Neutrophil (primary cell): ENCODE data around the gene MEGF6.

Experiments used
- H3K27ac ChIP-seq: fragments of 200-600 bp; sonication (generic); 2 replicates; pipeline ENCODE4 v1.5.1; 2016; ENCODE audit warnings: mild to moderate bottlenecking, moderate library complexity
- H3K27me3 ChIP-seq: fragments of 200-600 bp; sonication (generic); 2 replicates; pipeline ENCODE4 v1.6.0; 2016; ENCODE audit warnings: mild to moderate bottlenecking
- H3K36me3 ChIP-seq: fragments of 200-600 bp; sonication (generic); 2 replicates; pipeline ENCODE4 v1.5.1; 2017
- H3K4me1 ChIP-seq, 2 experiments: fragments of 200-600 bp in 1 of 2; sonication (generic) in 1 of 2; 1 replicate in 1 of 2; 2 replicates in 1 of 2; pipeline versions ENCODE4 v1.5.1 to v1.6.1; 2013 to 2016; ENCODE audit warnings: low read depth in 1 of 2, low read length in 1 of 2, mild to moderate bottlenecking in 1 of 2, moderate library complexity in 1 of 2; ENCODE audit not compliant: control insufficient read depth in 1 of 2, insufficient read depth in 1 of 2
- H3K4me3 ChIP-seq, 2 experiments: fragments of 200-600 bp in 1 of 2; sonication (generic) in 1 of 2; 1 replicate in 1 of 2; 2 replicates in 1 of 2; pipeline ENCODE4 v1.5.1; 2013 to 2016; ENCODE audit warnings: low read depth in 1 of 2, low read length in 1 of 2, mild to moderate bottlenecking in 1 of 2, moderate library complexity in 1 of 2
- H3K9me3 ChIP-seq: fragments of 200-600 bp; sonication (generic); 2 replicates; pipeline ENCODE4 v1.5.1; 2016
- TF ChIP-seq, protein P1 (sequence below): fragments of 200-600 bp; sonication (generic); IDR thresholded peaks from 2 replicates; pipeline ENCODE4 v1.5.1; 2016; ENCODE audit warnings: antibody characterized with exemption

MEGF6 gene

GRCh38 chr1:3502641-3503524, 108.4 kb downstream of the MEGF6 start:
- Histone ChIP-seq H3K27me3 (no peaks in the 10 kb centered on the region), H3K36me3 (peaks cover 85% of the 10 kb centered on the region), H3K9me3 (no peaks in the 10 kb centered on the region), H3K4me3 (no peak overlapping the region), H3K4me1 (no peaks in the 10 kb centered on the region), H3K27ac (no peak overlapping the region)
- TF ChIP-seq, protein P1, sequence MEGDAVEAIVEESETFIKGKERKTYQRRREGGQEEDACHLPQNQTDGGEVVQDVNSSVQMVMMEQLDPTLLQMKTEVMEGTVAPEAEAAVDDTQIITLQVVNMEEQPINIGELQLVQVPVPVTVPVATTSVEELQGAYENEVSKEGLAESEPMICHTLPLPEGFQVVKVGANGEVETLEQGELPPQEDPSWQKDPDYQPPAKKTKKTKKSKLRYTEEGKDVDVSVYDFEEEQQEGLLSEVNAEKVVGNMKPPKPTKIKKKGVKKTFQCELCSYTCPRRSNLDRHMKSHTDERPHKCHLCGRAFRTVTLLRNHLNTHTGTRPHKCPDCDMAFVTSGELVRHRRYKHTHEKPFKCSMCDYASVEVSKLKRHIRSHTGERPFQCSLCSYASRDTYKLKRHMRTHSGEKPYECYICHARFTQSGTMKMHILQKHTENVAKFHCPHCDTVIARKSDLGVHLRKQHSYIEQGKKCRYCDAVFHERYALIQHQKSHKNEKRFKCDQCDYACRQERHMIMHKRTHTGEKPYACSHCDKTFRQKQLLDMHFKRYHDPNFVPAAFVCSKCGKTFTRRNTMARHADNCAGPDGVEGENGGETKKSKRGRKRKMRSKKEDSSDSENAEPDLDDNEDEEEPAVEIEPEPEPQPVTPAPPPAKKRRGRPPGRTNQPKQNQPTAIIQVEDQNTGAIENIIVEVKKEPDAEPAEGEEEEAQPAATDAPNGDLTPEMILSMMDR, result no peak

DNA sequence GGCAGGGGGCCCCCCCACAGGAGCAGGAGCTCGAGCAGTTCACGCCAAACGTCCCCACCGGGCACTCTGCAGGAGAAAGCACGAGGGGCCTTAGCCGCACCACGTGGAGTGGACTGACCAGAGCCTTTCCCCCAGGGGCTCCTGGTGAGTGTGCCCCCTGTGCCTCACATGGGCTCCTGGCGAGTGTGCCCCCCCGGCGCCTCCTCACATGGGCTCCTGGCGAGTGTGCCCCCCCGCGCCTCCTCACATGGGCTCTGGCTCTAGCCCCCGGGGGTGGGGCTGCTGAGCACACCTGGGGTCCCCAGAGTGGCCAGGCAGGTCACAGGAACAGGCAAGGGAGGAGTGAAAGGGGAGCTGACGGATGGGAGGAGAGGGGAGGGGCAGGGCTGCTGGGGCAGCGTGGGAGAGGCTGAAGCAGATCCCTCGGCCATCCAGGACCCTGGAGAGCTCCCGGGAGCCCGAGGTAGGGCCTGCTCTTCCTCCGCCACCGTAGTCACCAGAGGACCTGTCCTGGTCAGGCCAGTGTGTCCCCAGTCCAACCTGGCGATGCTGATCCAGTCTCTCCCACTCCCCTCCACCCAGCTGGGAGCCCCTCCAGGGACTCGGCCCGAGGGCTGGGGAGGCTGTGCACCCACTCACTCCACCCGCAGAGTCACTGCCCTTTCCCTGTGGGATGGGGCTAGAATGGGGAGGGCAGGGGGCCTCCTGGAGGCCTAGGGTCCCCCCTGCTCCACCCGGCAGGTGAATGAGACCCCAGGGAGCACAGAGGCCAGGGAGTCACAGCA, 109.3 kb downstream of the MEGF6 start:
- Histone ChIP-seq H3K27me3 (no peaks in the 10 kb centered on the region), H3K4me1 (no peaks in the 10 kb centered on the region), H3K4me3 (no peak overlapping the region), H3K9me3 (no peaks in the 10 kb centered on the region), H3K36me3 (peaks cover 85% of the 10 kb centered on the region), H3K27ac (no peak overlapping the region)
- TF ChIP-seq, protein P1, result no peak

- Histone ChIP-seq H3K4me1 (no peaks in the 10 kb centered on the region), H3K27ac (no peak overlapping the region), H3K4me3 (no peak overlapping the region), H3K36me3 (peaks cover 85% of the 10 kb centered on the region), H3K27me3 (no peaks in the 10 kb centered on the region), H3K9me3 (no peaks in the 10 kb centered on the region)
- TF ChIP-seq, protein P1, result no peak
Observed at GRCh38 chr1:3501437-3501836, 109.9 kb downstream of the MEGF6 start.

DNA sequence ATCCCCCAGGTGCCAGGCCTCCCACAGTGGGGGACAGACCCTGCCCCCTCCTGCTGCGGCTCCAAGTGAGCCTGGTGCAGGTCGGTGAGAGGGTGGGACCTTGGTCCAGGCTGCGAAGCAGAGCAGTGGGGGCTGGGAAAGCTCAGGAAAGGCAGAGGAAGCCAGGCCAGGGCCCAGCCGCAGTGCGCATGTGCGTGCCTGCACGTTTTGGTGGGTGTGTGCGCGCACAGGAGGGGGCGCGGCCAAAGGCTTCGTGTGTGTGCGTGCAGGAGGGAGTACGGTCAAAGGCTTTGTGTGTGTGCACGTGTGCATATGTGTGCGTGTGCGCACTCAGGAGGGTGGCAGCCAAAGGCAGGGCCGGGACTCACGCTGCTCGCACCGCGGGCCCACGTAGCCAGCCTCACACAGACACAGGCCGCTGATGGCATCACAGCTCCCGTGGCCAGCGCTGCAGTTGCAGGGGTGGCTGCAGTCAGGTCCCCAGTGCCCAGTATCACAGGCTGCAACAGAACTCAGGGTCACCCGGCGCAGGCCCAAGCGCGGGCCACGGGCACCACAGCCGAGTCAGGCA, 111.0 kb downstream of the MEGF6 start:
- peaks cover 85% of the 10 kb centered on the region for H3K36me3 ChIP-seq
- H3K27me3 ChIP-seq, result no peaks in the 10 kb centered on the region

DNA sequence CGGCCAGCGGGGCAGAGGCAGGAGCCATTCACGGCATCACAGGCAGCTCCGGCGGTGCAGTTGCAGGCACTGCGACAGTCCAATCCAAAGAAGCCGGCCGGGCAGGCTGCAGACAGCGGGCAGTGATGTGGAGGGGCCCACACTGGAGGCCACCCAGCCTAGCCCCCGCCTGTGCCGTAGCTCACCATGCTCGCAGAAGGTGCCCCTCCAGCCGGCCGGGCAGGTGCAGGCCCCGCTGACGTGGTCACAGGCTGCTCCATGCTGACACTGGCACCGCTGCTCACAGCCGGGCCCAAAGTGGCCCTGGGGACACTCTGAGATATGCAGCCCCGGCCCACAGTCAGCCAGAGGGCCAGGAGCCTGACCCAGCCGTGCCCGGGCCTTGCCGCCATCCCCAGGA, 111.7 kb downstream of the MEGF6 start:
- no peak overlapping the region for H3K4me3 ChIP-seq
- H3K36me3 ChIP-seq, result peaks cover 85% of the 10 kb centered on the region
- H3K9me3 ChIP-seq, result no peaks in the 10 kb centered on the region
- H3K27ac ChIP-seq, result no peak overlapping the region
- no peaks in the 10 kb centered on the region for H3K27me3 ChIP-seq
- H3K4me1 ChIP-seq, result no peaks in the 10 kb centered on the region
- TF ChIP-seq, protein P1, result no peak

More for the DNA sequence above, 111.0 kb downstream of the MEGF6 start:
- TF ChIP-seq, protein P1, result no peak
- H3K4me3 ChIP-seq, result no peak overlapping the region
- H3K9me3 ChIP-seq, result no peaks in the 10 kb centered on the region
- no peak overlapping the region for H3K27ac ChIP-seq
- H3K4me1 ChIP-seq, result no peaks in the 10 kb centered on the region
